Ramos (cell line): ENCODE results near the gene EVX2.

Source experiments
- in situ Hi-C: fragments of 300-500 bp; cut with MboI; formaldehyde crosslinking; loops from one replicate; pipeline ENCODE4 v1.14.3; 2022; ENCODE audit warnings: low sequenced_read_pairs; ENCODE audit not compliant: unreplicated experiment

The EVX2 gene

DNA sequence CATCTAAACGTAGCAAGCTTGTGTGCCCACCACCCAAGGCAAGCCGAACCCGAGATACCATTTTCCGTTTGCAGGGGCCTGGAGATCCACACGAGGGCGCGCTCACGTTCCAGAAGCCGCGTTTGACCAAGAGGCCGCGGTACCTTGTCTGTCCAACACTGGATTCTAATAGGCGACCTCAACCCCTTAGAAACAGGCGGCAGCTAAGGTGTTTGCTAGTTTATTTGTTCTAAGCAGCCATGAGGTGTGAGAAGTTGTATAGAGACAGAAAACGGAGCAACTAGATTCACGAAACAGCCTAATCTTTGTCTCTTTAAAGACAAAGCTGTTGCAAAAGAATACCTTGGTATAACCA is 27.5 kb upstream of the EVX2 start:
- in situ Hi-C loops, result loop anchor here (25.0 kb wide), 1 partner anchor 749 kb away; no protein-coding TSS in a partner anchor

DNA sequence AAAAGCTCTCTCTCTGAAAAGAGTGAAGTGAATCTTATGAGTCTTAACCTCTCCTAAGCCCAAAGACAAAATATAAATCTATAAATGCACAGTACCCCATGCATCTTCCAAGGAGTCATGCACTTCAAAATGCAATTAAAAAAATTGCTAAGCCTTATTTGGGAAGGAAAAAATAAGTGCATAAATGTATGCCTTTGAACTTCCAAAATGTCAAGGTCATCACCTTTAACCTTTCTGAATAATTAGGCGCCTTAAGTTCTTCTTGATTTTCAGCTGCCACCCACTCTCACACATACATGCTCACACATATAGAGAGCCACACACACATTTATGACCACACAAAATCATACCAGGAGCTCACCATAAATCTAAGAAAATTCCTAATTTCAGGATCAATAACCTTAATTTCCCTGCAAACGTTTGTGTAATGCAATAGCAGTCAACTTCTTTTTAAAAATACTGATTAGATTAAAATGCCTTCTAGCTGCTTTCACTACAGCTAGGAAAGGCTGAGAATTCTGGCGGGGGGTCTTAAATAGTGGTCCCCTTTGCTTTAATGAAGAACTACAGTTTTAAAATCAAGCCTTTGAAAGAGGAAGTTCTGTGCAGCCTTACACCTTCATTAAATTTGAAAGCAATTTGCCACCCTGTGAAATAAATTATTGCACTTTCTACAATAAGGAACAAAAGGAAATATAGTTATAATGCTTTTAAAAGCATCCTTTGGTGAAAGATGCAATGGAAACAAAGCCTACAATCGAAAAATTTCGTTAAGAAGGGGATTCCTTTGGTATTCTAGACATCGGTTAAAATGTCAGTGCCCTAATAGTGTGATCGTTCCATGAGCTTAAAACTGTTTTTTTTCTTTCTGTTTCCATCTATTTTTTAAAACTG is 26.9 kb upstream of the EVX2 start:
- in situ Hi-C loops, result loop anchor here (25.0 kb wide), 1 partner anchor 748 kb away; no protein-coding TSS in a partner anchor

DNA sequence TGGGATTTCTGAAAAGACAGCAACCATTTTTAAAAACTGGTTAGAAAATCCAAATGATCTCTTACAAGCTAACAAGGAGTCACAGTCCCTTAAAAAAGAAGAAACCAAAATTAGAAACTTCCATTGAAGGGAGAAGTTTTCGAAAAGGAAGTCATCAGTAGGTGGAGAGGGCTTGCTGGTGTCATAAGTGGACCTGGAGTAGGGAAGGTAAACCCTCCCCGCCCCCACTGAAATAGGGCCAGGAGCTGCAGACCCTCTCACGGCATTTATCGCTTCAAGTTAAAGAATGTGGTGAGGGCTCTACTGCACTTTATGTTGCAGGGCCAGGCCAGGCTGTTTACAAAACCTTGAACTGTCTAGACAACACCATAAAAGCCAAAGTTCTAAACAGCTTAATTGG is 26.2 kb upstream of the EVX2 start:
- in situ Hi-C loops, result loop anchor here (25.0 kb wide), 1 partner anchor 748 kb away; no protein-coding TSS in a partner anchor

- in situ Hi-C loops, result loop anchor here (25.0 kb wide), 1 partner anchor 747 kb away; no protein-coding TSS in a partner anchor
Measured at GRCh38 chr2:176109192-176109901, 25.6 kb upstream of the EVX2 start.

DNA sequence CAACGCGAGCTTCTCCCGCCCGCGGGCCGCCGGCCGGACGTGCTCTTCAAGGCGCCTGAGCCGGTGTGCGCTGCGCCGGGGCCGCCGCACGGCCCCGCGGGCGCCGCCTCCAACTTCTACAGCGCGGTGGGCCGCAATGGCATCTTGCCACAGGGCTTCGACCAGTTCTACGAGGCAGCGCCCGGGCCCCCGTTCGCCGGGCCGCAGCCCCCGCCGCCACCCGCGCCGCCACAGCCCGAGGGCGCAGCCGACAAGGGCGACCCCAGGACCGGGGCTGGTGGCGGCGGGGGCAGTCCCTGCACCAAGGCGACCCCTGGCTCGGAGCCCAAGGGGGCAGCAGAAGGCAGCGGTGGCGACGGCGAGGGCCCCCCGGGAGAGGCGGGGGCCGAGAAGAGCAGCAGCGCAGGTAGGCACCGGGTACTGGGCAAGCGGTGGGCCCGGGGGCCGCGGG is 24.0 kb upstream of the EVX2 start:
- in situ Hi-C loops, result loop anchor here (25.0 kb wide), 1 partner anchor 745 kb away; no protein-coding TSS in a partner anchor

DNA sequence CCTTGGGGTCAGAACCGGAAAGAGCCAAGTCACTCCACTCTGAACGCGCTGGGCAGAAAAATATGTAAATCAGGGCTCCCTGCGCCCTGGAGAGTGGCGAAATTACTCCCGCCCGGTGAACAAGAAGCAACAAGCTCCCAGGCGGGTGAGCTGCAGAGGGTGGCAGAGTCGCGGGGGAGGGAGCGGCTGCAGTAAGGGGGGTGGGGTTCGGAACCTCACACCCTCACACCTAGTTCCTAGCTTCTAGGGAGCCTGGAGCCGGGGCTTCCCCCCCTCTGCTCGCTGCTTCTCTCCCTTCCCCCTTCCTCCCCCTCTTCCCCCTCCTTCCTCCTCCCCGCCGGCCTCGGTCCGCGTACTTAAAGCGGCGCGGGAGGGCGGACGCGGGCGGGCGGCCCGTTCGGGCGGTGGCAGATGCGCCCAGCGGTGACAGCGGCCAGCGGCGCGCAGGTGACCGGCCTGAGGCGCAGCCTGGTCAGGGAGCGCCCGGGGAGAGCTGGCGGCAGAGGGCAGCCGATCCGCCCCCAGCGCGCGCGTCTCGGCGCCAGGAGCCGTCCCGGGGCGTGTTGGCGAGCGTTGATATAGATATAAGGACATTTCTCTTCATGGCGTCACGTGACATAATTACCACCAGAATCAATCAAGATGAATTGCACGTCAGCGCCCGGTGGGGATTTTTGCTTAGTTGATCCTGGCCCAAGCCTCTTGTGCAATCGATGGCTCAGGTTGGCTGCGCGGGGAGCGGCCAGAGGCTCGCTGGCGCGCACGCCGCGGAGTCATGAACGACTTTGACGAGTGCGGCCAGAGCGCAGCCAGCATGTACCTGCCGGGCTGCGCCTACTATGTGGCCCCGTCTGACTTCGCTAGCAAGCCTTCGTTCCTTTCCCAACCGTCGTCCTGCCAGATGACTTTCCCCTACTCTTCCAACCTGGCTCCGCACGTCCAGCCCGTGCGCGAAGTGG is 23.1 kb upstream of the EVX2 start, which contains the start of gene HOXD11:
TSS of gene HOXD11 (plus strand) at position 700 of the 959 bp plus-strand sequence. CDS start at position 776, 76 bp downstream.
- in situ Hi-C loops, result loop anchor here (25.0 kb wide), 1 partner anchor 745 kb away; no protein-coding TSS in a partner anchor

- in situ Hi-C loops, result loop anchor here (25.0 kb wide), 1 partner anchor 744 kb away; no protein-coding TSS in a partner anchor
Measured at GRCh38 chr2:176105730-176106580, 22.2 kb upstream of the EVX2 start.

DNA sequence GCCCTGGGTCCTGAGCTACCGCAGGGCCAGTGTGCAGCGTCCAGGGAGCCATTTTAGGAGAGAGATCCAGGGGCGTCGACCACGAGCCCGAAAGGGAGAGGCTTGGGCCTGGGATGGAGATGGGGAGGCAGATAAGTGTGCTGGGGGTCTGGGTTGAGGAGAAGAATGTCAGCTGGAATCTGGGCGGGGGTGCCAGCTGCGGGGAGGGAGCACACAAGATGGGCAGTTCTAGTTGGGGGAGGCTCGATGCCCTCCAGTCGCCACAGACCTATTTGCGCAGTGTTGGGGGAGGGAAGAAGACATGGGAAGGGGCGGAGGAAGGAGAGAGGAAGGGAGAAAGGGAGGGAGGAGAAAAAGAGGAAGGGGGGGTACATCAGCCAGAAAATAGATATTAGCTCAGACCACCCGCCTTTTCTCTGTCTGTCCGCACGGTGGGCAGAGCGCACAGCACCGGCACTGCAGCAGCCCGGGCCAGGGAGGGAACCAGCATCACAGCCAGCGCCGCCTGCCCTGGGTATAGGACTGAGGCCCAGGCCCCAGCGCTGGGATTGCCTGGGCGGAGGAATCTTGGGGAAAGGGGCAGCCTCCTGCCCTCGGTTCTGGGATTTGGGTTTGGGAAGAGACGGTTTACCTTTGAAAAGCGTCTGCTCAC is 21.4 kb upstream of the EVX2 start:
- in situ Hi-C loops, result loop anchor here (25.0 kb wide), 1 partner anchor 743 kb away; no protein-coding TSS in a partner anchor

DNA sequence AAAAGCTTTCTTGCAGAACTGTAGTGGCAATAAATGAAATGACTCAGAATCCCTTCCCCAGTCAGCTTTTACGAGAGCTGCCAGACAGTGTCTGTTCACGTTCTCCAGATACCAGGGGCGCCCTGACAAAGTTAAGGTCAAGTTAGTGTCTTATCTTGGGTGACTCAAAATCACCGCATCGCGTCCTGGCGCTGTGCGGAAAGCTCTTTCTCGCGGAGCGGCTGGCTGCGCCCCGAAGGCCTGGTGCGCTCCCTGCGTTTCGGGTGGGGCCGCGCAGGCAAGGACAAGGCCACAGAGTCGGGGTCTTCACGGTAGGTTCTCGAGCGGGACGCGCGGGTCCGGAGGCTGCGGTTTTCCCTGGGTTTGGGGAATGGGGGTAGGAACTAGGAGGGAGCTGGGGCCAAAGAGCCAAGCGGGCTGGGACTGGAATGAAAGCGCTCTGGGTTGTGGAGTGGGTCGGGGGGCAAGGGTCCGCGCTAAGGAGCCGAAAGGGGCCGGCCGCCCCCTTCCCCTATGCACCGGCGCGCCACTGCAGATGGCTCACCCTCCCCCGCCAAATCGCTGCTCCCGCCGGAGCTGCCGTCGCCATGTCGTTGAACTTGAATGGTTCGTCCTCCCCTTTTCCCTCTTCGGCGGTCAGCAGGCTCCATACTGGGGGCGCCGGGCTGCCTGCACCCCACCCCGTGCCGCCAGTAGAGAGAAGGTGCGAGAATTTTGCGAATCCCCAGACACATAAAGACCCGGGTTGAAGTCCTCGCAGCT is 20.7 kb upstream of the EVX2 start:
- in situ Hi-C loops, result loop anchor here (25.0 kb wide), 1 partner anchor 742 kb away; no protein-coding TSS in a partner anchor

DNA sequence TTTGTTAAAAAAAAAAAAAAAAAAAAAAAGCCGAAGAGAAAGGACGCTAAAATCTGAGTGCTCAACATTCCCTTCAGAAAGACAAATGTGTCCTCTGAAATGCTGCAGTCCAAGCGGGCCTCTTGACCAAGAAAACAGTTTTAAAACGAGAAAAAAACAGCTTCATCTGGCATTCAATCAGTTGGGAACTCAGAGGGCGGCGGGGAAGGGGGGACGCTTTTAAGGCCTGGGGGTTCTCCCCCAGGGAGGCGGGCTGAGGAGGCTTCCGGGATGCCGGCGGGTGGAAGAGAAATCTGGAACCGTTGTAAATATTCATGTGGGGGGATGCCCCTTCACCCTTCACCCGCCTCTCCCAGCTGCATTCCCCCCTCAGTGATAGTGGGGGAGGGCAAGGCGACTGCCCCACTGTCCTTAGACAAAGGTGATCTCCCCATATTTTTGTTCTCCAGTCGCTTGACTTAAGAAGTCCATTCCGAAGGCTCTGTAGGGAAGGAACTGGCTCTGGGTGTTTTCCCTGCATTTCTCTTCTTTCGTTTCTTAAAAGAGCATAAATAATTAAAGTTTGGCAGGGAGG is 20.1 kb upstream of the EVX2 start:
- in situ Hi-C loops, result loop anchor here (25.0 kb wide), 1 partner anchor 742 kb away; no protein-coding TSS in a partner anchor

DNA sequence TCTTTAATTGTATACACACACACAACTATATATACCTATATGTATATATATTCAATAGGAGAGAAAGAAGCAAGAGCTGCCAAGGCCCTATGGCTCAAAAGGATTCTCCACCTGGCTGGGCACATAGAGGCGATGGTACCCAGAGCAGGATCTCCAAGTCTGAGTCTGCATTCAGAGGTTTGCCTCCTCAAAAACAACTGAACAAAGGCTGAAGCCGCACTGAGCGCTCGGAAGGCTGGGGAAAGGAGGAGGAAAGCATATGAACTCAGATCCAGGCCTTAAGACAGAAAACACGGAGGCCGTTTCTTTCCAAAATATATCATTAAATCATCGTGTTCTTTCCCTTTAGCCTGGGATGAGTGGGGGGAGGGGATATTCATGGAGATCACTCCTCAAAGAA is 19.4 kb upstream of the EVX2 start:
- in situ Hi-C loops, result loop anchor here (25.0 kb wide), 1 partner anchor 741 kb away; no protein-coding TSS in a partner anchor

DNA sequence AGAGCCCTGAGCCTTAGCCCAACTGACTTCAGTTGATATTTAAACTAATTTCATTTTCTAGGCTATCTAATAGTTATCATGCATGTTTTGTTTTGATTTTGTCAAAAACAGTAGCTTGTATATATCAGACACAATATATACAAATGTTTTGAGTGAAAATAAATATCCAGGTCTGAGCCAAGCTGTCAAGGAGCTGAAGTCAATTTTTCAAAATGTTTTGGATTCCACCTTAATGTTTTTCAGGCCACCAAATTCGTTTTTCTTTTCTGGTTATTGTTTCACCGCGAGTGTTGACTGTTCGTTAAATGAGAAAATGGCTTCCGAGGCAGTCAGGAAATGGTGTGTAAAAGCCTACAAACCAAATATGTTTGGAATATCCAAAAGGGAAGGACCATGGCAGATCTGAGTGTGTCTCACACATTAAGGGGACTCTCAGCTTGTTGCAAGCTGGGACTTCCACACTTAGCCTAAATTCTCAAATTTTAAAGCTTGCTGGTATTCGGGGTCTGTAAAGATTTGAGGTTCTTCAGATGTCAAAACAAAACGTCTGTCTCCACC is 18.6 kb upstream of the EVX2 start:
- in situ Hi-C loops, result loop anchor here (25.0 kb wide), 1 partner anchor 740 kb away; no protein-coding TSS in a partner anchor

DNA sequence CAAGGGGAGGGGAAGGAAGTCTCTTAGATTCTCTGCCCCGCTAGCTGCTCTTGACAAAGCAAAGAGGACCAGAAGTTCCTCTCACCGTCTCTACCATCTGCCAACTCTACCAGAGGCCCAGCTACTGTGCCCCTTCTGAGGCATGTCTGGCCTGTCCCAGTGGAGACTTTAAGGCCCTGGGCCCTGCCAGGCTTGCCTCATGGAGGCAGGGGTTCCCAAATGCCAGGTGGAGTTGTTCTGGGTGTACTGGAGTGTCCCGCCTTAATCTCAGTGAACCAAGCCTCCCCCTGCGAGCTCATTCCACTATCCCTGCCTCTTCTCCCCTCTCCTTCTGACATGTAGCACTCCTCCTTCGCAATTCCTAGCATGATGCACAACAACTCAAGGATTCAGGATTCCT is 18.1 kb upstream of the EVX2 start:
- in situ Hi-C loops, result loop anchor here (25.0 kb wide), 1 partner anchor 740 kb away; no protein-coding TSS in a partner anchor

DNA sequence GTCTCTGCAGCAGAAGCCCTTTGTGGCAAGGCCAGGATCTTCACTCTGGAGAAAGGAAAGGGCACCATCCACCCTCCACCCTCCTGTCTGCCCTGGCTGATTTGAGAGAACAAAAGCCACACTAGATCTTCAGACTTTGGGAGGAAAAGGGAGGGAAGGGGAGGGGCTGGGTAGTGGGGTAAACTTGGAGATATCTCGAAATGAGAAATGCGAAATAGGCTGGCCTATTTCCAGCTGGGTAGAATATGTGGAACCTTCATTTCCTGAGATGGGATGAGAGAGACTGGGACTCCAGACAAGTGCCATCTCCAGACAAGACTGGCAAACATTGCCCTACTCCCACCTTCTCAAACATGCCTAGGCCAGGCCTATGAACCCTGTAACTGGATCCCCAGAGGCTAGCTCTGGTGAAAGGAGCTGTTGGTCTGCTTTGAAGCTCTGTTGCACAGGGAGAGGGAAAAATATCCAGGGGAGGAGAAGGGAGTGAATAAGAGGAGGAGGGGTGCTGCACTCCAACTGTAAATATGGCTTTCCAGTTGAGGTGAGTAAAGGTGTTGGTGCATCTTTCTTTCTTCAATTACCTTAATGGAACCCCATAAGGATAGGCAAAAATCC is 17.6 kb upstream of the EVX2 start:
- in situ Hi-C loops, result loop anchor here (25.0 kb wide), 1 partner anchor 739 kb away; no protein-coding TSS in a partner anchor

GRCh38 chr2:176100547-176101140 is 16.9 kb upstream of the EVX2 start:
- in situ Hi-C loops, result loop anchor here (25.0 kb wide), 1 partner anchor 738 kb away; no protein-coding TSS in a partner anchor
